HepG2 (cell line): ENCODE data around the gene TTC28. TPM values are rescaled to one million over a fixed set of nuclear protein-coding genes. Genes with fewer than 3 reads are reported as not detected.

Source experiments
- ATAC-seq: fragments of 200-7000 bp; cut with Tn5 transposase; 3 replicates; pipeline ENCODE4 v1.9.1; 2020; ENCODE audit warnings: mild to moderate bottlenecking, moderate library complexity
- BruUV-seq: library from RNA; stranded (reverse); fragments of 400-500 nt; replicated peaks from 2 replicates; lab custom pipeline; 2021; lab: Mats Ljungman, UMichigan
- CTCF ChIA-PET: fragments of 300-600 bp; formaldehyde crosslinking; extraction: SDS; loops from one replicate; lab custom pipeline; 2021; ENCODE audit warnings: low total read pairs, inconsistent platforms, low intra/inter-chr PET ratio; lab: Yijun Ruan, JAX
- POLR2A ChIA-PET: fragments of 350-600 bp; sonication (Branson Sonifier 250); formaldehyde crosslinking; loops from one replicate; lab custom pipeline; 2020; ENCODE audit warnings: antibody characterized with exemption, inconsistent platforms; lab: Yijun Ruan, JAX
- DNase-seq: peaks from one replicate; pipeline ENCODE4 v3.0.0-alpha.2; 2015; ENCODE audit warnings: low spot score
- FAIRE-seq: peaks from 3 replicates; lab custom pipeline; 2011; peaks lifted over from hg19 to GRCh38; lab: Jason Lieb, UNC
- H2AFZ ChIP-seq: one replicate; pipeline ENCODE4 v1.6.1; 2011; ENCODE audit warnings: low read length, inconsistent platforms
- H3K27ac ChIP-seq: fragments of 300-600 bp; 3 replicates; pipeline ENCODE4 v1.8.0; 2011; ENCODE audit warnings: mixed run types, mild to moderate bottlenecking, mixed read lengths, low read length, inconsistent platforms; ENCODE audit not compliant: insufficient read depth; ENCODE audit errors: extremely low read length
- H3K27me3 ChIP-seq, 2 experiments: fragments of 200-600 bp in 1 of 2; 2 replicates in 1 of 2; 3 replicates in 1 of 2; pipeline versions ENCODE4 v1.6.0 to v1.8.0; 2011; ENCODE audit warnings: low read length in 2 of 2, mild to moderate bottlenecking in 2 of 2, moderate library complexity in 2 of 2, inconsistent platforms in 1 of 2; ENCODE audit not compliant: insufficient read depth in 2 of 2, control insufficient read depth in 1 of 2
- H3K36me3 ChIP-seq, 2 experiments: fragments of 200-600 bp in 1 of 2; replicated peaks in 1 of 2; 2 replicates in 1 of 2; 3 replicates in 1 of 2; pipeline versions ENCODE4 v1.5.1 to v1.8.0; 2011; ENCODE audit warnings: low read length in 2 of 2, inconsistent platforms in 1 of 2; ENCODE audit not compliant: insufficient read depth in 2 of 2, control insufficient read depth in 1 of 2
- H3K4me1 ChIP-seq: 2 replicates; pipeline ENCODE4 v1.5.1; 2012; ENCODE audit warnings: low read length, inconsistent platforms; ENCODE audit not compliant: insufficient read depth
- H3K4me2 ChIP-seq: 2 replicates; pipeline ENCODE4 v1.6.0; 2011; ENCODE audit warnings: low read depth, low read length, inconsistent platforms
- H3K4me3 ChIP-seq, 3 experiments: fragments of 200-600 bp in 1 of 3; sonication (generic), shearing (Covaris generic) in 1 of 3; replicated peaks in 1 of 3; 2 replicates each; pipeline ENCODE4 v1.5.1; 2011 to 2016; ENCODE audit warnings: low read length in 3 of 3, inconsistent platforms in 2 of 3, low read depth in 2 of 3, mild to moderate bottlenecking in 2 of 3, control low read depth in 1 of 3, mixed read lengths in 1 of 3; ENCODE audit not compliant: insufficient read depth in 1 of 3
- H3K79me2 ChIP-seq: one replicate; pipeline ENCODE4 v1.6.1; 2011; ENCODE audit warnings: low read length, inconsistent platforms; ENCODE audit not compliant: insufficient read depth
- H3K9ac ChIP-seq: 2 replicates; pipeline ENCODE4 v1.6.0; 2011; ENCODE audit warnings: mild to moderate bottlenecking, low read depth, low read length, inconsistent platforms; ENCODE audit not compliant: insufficient read depth
- H3K9me3 ChIP-seq: 2 replicates; pipeline ENCODE4 v1.5.1; 2012; ENCODE audit warnings: mild to moderate bottlenecking, low read length
- H4K20me1 ChIP-seq: 2 replicates; pipeline ENCODE4 v1.6.0; 2011; ENCODE audit warnings: inconsistent platforms, mild to moderate bottlenecking, low read length, moderate library complexity; ENCODE audit not compliant: insufficient read depth
- ATF7-NPFF ChIP-seq: sonication (generic); formaldehyde crosslinking; IDR thresholded peaks from 2 replicates; pipeline ENCODE4 v1.8.1; 2023; ENCODE audit warnings: mild to moderate bottlenecking, low read depth, missing genetic modification reagents, moderate library complexity
- CBX1 ChIP-seq: IDR thresholded peaks from one replicate; pipeline ENCODE4 v1.6.1; 2016; ENCODE audit warnings: antibody characterized with exemption, low read depth
- DR1 ChIP-seq: sonication (generic); formaldehyde crosslinking; IDR thresholded peaks from 2 replicates; pipeline ENCODE4 v1.8.0; 2021; ENCODE audit warnings: mild to moderate bottlenecking, missing genetic modification reagents, inconsistent platforms
- GLI4 ChIP-seq: sonication (generic); formaldehyde crosslinking; IDR thresholded peaks from 2 replicates; pipeline ENCODE4 v1.5.1; 2020; ENCODE audit warnings: missing genetic modification reagents, mild to moderate bottlenecking, moderate library complexity, borderline replicate concordance
- HDAC6 ChIP-seq: fragments of 200-600 bp; sonication (generic); IDR thresholded peaks from 2 replicates; pipeline ENCODE4 v1.7.0; 2017; ENCODE audit warnings: mild to moderate bottlenecking, antibody characterized with exemption, low read length, low read depth
- MAFF ChIP-seq: IDR thresholded peaks from 2 replicates; pipeline ENCODE4 v1.6.1; 2011; ENCODE audit warnings: low read depth, low read length, improper control_type of control experiment
- MYNN ChIP-seq: sonication (generic); formaldehyde crosslinking; IDR thresholded peaks from 2 replicates; pipeline ENCODE4 v1.4.0; 2020; ENCODE audit warnings: mild to moderate bottlenecking, low read depth, missing genetic modification reagents
- NFE2 ChIP-seq: sonication (generic); formaldehyde crosslinking; IDR thresholded peaks from 2 replicates; pipeline ENCODE4 v1.4.0; 2020; ENCODE audit warnings: missing genetic modification reagents
- RFXANK ChIP-seq: IDR thresholded peaks from 2 replicates; pipeline ENCODE4 v1.6.1; 2016
- SOX6 ChIP-seq, 2 experiments: fragments of 450-650 bp in 1 of 2; sonication (generic) in 1 of 2; formaldehyde crosslinking in 1 of 2; IDR thresholded peaks; 2 replicates each; pipeline versions ENCODE4 v1.4.0 to v1.6.1; 2017 to 2020; ENCODE audit warnings: antibody characterized with exemption in 1 of 2, mild to moderate bottlenecking in 1 of 2, missing genetic modification reagents in 1 of 2
- SSRP1 ChIP-seq: IDR thresholded peaks from 2 replicates; pipeline ENCODE4 v1.6.1; 2016; ENCODE audit warnings: control low read depth
- ZBTB38 ChIP-seq: sonication (generic); formaldehyde crosslinking; IDR thresholded peaks from 2 replicates; pipeline ENCODE4 v1.5.1; 2020; ENCODE audit warnings: mild to moderate bottlenecking, missing genetic modification reagents
- ZNF563 ChIP-seq: sonication (generic); formaldehyde crosslinking; IDR thresholded peaks from 2 replicates; pipeline ENCODE4 v1.8.0; 2022; ENCODE audit warnings: mild to moderate bottlenecking, moderate library complexity, missing genetic modification reagents
- ZSCAN22 ChIP-seq: sonication (generic); formaldehyde crosslinking; IDR thresholded peaks from 2 replicates; pipeline ENCODE4 v1.4.0; 2020; ENCODE audit warnings: mild to moderate bottlenecking, missing genetic modification reagents
- WGBS: methylation state at CpG from one replicate; pipeline ENCODE4 v1.1.6; 2017; ENCODE audit warnings: low lambda C conversion rate; 5-methylcytosine and 5-hydroxymethylcytosine counted together
- in situ Hi-C: cut with HindIII; loops from 2 replicates; pipeline ENCODE4 v1.10.0; 2017; ENCODE audit warnings: low pct_unique_long_range_greater_than_20kb; ENCODE audit not compliant: extremely low pct_ligation_motif_present
- intact Hi-C: fragments of 100-400 bp; cut with micrococcal nuclease; formaldehyde crosslinking; loops from one replicate; pipeline ENCODE4 v1.10.0; 2022; ENCODE audit not compliant: unreplicated experiment
- polyA plus RNA-seq, 8 experiments: library from polyadenylated mRNA; depleted of rRNA in 3 of 8; stranded (reverse) in 7 of 8; unstranded in 1 of 8; fragments of >200 nt; fragmentation: Illumina TruSeq in 4 of 8; extraction: Trizol in 4 of 8; gene quantifications; 2 replicates each; pipeline versions ENCODE4 v1.2.1 to v1.2.3, GENCODE V29; 2011 to 2016; ENCODE audit warnings: low read depth in 4 of 8, missing spikeins in 1 of 8, mixed read lengths in 1 of 8; ENCODE audit not compliant: insufficient read depth in 1 of 8
- total RNA-seq, 5 experiments: library from RNA; depleted of rRNA; stranded (reverse); fragments of >200 nt; fragmentation: Illumina TruSeq; extraction: Trizol; gene quantifications; 2 replicates each; pipeline ENCODE4 v1.2.3, GENCODE V29; 2016; ENCODE audit warnings: low read depth in 1 of 5
- TF ChIP-seq, protein P1 (sequence below): sonication (generic); formaldehyde crosslinking; IDR thresholded peaks from 2 replicates; pipeline ENCODE4 v1.4.0; 2020; ENCODE audit warnings: missing genetic modification reagents, borderline replicate concordance
- TF ChIP-seq, protein P2 (sequence below): sonication (generic); formaldehyde crosslinking; IDR thresholded peaks from 2 replicates; pipeline ENCODE4 v1.4.0; 2020; ENCODE audit warnings: missing genetic modification reagents; ENCODE audit errors: not compliant biosample characterization

TTC28 gene
- total and polyA plus RNA-seq, 2 of the 13 experiments (the other 11 are each of a cell fraction or from before 2014, with no cell fraction given): 4.2 to 13.1 TPM

DNA sequence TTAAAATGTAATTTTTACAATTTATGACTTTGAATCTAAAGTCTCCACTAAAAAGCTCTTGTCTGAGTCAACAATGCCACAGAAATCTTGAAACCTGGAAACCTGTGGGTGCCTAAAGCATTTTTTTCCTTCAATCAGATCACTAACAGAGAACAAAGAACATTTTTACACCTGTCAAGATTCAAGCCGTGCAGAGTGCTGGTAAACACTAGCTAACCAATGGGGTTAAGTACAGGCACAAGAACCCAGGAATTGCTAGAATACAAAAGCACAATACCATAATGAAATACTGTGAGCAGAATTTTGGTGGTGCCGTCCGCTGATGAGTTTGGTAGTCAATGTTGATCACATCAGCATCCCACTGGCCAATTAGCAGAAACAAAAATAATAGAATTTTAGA, 380.3 kb downstream of the TTC28 start:
- TF ChIP-seq, protein P1, sequence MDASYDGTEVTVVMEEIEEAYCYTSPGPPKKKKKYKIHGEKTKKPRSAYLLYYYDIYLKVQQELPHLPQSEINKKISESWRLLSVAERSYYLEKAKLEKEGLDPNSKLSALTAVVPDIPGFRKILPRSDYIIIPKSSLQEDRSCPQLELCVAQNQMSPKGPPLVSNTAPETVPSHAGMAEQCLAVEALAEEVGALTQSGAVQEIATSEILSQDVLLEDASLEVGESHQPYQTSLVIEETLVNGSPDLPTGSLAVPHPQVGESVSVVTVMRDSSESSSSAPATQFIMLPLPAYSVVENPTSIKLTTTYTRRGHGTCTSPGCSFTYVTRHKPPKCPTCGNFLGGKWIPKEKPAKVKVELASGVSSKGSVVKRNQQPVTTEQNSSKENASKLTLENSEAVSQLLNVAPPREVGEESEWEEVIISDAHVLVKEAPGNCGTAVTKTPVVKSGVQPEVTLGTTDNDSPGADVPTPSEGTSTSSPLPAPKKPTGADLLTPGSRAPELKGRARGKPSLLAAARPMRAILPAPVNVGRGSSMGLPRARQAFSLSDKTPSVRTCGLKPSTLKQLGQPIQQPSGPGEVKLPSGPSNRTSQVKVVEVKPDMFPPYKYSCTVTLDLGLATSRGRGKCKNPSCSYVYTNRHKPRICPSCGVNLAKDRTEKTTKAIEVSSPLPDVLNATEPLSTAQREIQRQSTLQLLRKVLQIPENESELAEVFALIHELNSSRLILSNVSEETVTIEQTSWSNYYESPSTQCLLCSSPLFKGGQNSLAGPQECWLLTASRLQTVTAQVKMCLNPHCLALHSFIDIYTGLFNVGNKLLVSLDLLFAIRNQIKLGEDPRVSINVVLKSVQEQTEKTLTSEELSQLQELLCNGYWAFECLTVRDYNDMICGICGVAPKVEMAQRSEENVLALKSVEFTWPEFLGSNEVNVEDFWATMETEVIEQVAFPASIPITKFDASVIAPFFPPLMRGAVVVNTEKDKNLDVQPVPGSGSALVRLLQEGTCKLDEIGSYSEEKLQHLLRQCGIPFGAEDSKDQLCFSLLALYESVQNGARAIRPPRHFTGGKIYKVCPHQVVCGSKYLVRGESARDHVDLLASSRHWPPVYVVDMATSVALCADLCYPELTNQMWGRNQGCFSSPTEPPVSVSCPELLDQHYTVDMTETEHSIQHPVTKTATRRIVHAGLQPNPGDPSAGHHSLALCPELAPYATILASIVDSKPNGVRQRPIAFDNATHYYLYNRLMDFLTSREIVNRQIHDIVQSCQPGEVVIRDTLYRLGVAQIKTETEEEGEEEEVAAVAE (CRISPR knock-in tag): no peak
- TF ChIP-seq RFXANK (CRISPR knock-in tag): no peak
- TF ChIP-seq ZBTB38 (CRISPR knock-in tag): no peak
- ChIA-PET POLR2A (no interaction called here), CTCF (no interaction called here)
- BruUV-seq: no TSS peak
- 89% methylated on average over 3 of the region's 3 CpGs for WGBS
- H3K27ac ChIP-seq: no peak overlapping the region
- intact Hi-C loops: no loop called here
- H4K20me1 ChIP-seq: no peaks in the 10 kb centered on the region
- no peak overlapping the region for H3K4me3 ChIP-seq
- ATAC-seq (no peak), FAIRE-seq (no peak), DNase-seq (no peak)
- H3K79me2 ChIP-seq: no peaks in the 10 kb centered on the region
- peaks cover 13% of the 10 kb centered on the region for H3K4me1 ChIP-seq
- no peak overlapping the region for H3K9ac ChIP-seq
- H2AFZ ChIP-seq: no peak overlapping the region
- no peak overlapping the region for H3K4me2 ChIP-seq
- H3K27me3 ChIP-seq: no peaks in the 10 kb centered on the region
- H3K36me3 ChIP-seq: no peaks in the 10 kb centered on the region; a peak in 1 of 5 replicates
- in situ Hi-C loops: no loop called here
- H3K9me3 ChIP-seq: no peaks in the 10 kb centered on the region

DNA sequence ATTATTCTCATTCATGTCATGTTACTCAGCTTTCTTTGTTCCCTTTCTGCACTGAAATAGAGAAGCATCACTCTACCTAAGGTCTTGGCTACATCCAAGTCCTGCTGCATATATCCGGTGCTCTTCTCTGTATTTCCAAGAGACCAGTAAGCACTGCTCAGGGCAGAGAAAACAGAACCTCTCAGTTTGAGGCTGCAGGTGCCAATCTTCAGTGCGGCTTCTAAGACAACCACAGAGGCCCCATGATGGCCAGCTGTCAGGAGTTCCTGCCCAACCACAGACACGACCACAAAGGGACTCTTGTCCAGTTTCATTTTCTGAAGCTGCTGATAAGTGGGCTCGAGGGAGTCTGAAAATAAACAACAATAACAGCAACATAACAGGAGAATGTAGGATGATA, 382.1 kb downstream of the TTC28 start:
- ChIA-PET POLR2A (no interaction called here), CTCF (no interaction called here)
- no peak overlapping the region for H3K27ac ChIP-seq
- H3K36me3 ChIP-seq: no peaks in the 10 kb centered on the region
- H3K4me1 ChIP-seq: peaks cover 13% of the 10 kb centered on the region
- no peaks in the 10 kb centered on the region for H4K20me1 ChIP-seq
- no peaks in the 10 kb centered on the region for H3K79me2 ChIP-seq
- no peak overlapping the region for H3K4me2 ChIP-seq
- WGBS: 77% methylated on average over 3 of the region's 4 CpGs
- in situ Hi-C loops (no loop called here), intact Hi-C loops (no loop called here)
- FAIRE-seq (no peak), ATAC-seq (no peak), DNase-seq (no peak)
- no peaks in the 10 kb centered on the region for H3K27me3 ChIP-seq
- no peak overlapping the region for H3K9ac ChIP-seq
- no TSS peak for BruUV-seq
- no peak overlapping the region for H2AFZ ChIP-seq
- no peak overlapping the region for H3K4me3 ChIP-seq
- no peaks in the 10 kb centered on the region for H3K9me3 ChIP-seq
- TF ChIP-seq GLI4 (CRISPR knock-in tag) (no peak), NFE2 (CRISPR knock-in tag) (no peak), ATF7-NPFF (CRISPR knock-in tag) (no peak), CBX1 (no peak), ZSCAN22 (CRISPR knock-in tag) (no peak), DR1 (CRISPR knock-in tag) (no peak), SSRP1 (CRISPR knock-in tag) (no peak), MYNN (CRISPR knock-in tag) (no peak), HDAC6 (no peak), MAFF (no peak), ZNF563 (CRISPR knock-in tag) (no peak), SOX6 (IDR thresholded peaks at IDR 0.05) (no peak), SOX6 (CRISPR knock-in tag; IDR thresholded peaks at IDR 0.05) (no peak)
- TF ChIP-seq, protein P2, sequence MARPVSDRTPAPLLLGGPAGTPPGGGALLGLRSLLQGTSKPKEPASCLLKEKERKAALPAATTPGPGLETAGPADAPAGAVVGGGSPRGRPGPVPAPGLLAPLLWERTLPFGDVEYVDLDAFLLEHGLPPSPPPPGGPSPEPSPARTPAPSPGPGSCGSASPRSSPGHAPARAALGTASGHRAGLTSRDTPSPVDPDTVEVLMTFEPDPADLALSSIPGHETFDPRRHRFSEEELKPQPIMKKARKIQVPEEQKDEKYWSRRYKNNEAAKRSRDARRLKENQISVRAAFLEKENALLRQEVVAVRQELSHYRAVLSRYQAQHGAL (CRISPR knock-in tag): no peak
